Esophagus squamous epithelium (tissue), 5 donors: ENCODE data around the gene CHD2. TPM values are rescaled to one million over a fixed set of nuclear protein-coding genes. Genes with fewer than 3 reads are reported as not detected.
"Not testable (repeated sequence)": the region's sequence is repeated elsewhere in the genome, so short reads cannot be mapped to it uniquely, and the experiment has no call there.

Experiments
- DNase-seq: peaks from one replicate; lab custom pipeline; 2025; lab: John Stamatoyannopoulos, UW
- H3K27ac ChIP-seq, 4 donors: fragments of 200-600 bp; sonication (generic); one replicate each; pipeline ENCODE4 v1.5.1; 2016 to 2019; ENCODE audit warnings: mild to moderate bottlenecking in 1 of 4
- H3K27me3 ChIP-seq, 4 donors: fragments of 200-600 bp; sonication (generic); 1 replicate in 3 of 4; 2 replicates in 1 of 4; pipeline versions ENCODE4 v1.5.1 to v1.6.0; 2017 to 2021; ENCODE audit warnings: antibody characterized with exemption in 1 of 4
- H3K36me3 ChIP-seq, 3 donors: fragments of 200-600 bp; sonication (generic); one replicate each; pipeline ENCODE4 v1.5.1; 2016 to 2019
- H3K4me1 ChIP-seq, 3 donors: fragments of 200-600 bp; sonication (generic); one replicate each; pipeline ENCODE4 v1.5.1; 2017 to 2019
- H3K4me3 ChIP-seq, 4 donors: fragments of 200-600 bp; sonication (generic); 1 replicate in 3 of 4; 2 replicates in 1 of 4; pipeline ENCODE4 v1.5.1; 2016 to 2019; ENCODE audit warnings: mild to moderate bottlenecking in 2 of 4, moderate library complexity in 1 of 4
- H3K9me3 ChIP-seq, 3 donors: fragments of 200-600 bp; sonication (generic); one replicate each; pipeline ENCODE4 v1.5.1; 2016 to 2019
- POLR2A ChIP-seq, 4 donors: fragments of 450-650 bp; IDR thresholded peaks; one replicate each; pipeline ENCODE4 v1.6.1; 2017; ENCODE audit warnings: antibody characterized with exemption in 4 of 4, mild to moderate bottlenecking in 4 of 4, moderate library complexity in 3 of 4
- WGBS, 2 donors: methylation state at CpG; one replicate each; pipeline ENCODE4 v1.1.5; 2018; 5-methylcytosine and 5-hydroxymethylcytosine counted together
- intact Hi-C: fragments of 100-400 bp; cut with DNase I; formaldehyde crosslinking; loops from one replicate; pipeline ENCODE4 v1.15.0; 2022
- total RNA-seq, 4 donors: library from RNA; depleted of rRNA; stranded (reverse); fragments of >200 nt; gene quantifications; one replicate each; pipeline ENCODE4 v1.1.0, GENCODE V29; 2016
- TF ChIP-seq, protein P1 (sequence below), 6 experiments: fragments of 450-650 bp in 4 of 6; fragments of 200-600 bp in 2 of 6; sonication (generic) in 2 of 6; IDR thresholded peaks; one replicate each; pipeline ENCODE4 v1.5.1; 2016 to 2019; ENCODE audit warnings: antibody characterized with exemption in 6 of 6, mild to moderate bottlenecking in 4 of 6, moderate library complexity in 4 of 6
- donor health status: DM: yes; HTN: yes; CAD: no.

Gene CHD2
- total RNA-seq, 4 donors from 2014 or later, result 36.1 to 132 (median 74.8) TPM

DNA sequence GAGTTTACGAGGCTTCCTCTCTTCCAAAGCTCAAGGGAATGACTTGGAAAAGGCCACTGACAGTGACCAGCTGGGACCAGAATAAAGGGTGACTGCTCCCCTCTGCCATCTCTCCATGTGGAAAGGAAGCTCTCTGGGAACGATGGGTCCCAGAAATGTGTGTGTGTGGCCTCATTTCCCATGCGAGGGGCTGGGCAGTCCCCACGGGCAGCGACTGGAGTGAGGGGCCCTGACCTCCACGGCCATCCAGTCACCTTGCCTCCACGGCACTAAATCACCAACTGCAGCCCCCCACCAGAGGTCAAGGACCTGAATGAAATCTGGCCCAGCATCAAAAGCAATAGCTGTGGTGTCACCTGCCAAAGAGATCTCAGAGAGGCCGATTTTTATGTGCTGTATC is 159.3 kb downstream of the CHD2 start:
- Histone ChIP-seq H3K27me3 (no peaks in the 10 kb centered on the region), H3K27ac (peak overlapping the region in 2 of 4 donors; percentile 9 to 71), H3K9me3 (no peaks in the 10 kb centered on the region), H3K36me3 (peaks cover 0 to 66% (median 6%) of the 10 kb centered on the region in 3 donors), H3K4me3 (no peak overlapping the region), H3K4me1 (peaks cover 26 to 99% (median 28%) of the 10 kb centered on the region in 3 donors)
- no peak for TF ChIP-seq POLR2A (IDR thresholded peaks at IDR 0.05)
- TF ChIP-seq, protein P1, sequence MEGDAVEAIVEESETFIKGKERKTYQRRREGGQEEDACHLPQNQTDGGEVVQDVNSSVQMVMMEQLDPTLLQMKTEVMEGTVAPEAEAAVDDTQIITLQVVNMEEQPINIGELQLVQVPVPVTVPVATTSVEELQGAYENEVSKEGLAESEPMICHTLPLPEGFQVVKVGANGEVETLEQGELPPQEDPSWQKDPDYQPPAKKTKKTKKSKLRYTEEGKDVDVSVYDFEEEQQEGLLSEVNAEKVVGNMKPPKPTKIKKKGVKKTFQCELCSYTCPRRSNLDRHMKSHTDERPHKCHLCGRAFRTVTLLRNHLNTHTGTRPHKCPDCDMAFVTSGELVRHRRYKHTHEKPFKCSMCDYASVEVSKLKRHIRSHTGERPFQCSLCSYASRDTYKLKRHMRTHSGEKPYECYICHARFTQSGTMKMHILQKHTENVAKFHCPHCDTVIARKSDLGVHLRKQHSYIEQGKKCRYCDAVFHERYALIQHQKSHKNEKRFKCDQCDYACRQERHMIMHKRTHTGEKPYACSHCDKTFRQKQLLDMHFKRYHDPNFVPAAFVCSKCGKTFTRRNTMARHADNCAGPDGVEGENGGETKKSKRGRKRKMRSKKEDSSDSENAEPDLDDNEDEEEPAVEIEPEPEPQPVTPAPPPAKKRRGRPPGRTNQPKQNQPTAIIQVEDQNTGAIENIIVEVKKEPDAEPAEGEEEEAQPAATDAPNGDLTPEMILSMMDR (IDR thresholded peaks at IDR 0.05), result no peak
- DNase-seq, result no peak
- 64 to 70% methylated on average over 3 to 6 of the region's 8 CpGs for WGBS, 2 donors
- intact Hi-C loops, result no loop called here

DNA sequence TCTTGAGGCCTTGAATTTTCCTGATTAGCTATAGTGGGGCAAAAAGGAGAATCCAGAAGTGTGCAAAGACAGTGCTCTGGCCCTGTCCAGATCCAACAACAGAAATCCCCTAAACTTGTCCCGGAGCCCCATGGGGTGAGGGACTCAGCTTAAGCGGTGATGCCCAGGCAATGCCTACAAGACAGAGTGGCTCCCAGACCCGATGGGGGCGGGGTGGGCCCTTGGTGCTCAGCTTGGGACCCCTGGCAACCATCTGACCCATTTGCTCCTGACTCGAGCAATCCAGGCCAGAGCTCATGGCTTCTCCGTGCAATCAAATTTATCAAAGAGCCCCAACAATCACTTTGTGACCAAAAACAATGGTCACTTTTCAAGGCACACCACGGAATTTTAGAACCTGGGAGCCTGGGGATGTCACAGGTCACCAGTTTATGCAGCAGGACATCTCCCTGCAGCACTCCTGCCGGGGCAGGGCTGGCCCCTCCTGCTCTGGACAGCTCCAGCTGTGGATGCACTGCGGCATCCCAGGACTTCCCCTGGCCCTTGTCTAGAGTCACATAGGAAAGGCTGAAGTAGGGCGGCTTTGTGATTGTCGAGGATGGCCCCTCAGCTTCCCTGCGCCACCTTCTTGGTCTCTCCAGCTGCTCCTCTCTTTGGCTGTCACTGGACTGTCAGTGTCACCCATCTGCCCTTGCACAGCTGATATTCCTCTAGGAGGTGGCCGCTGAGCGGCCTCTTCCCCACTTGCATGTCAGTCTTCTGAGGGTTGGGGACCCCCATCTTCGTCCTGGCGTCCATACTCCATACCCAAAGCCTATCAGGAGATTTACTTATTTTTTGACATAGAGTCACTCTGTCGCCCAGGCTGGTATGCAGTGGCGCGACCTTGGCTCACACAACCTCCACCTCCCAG is 160.5 kb downstream of the CHD2 start:
- Histone ChIP-seq H3K27ac (peak overlapping the region; percentile 5 to 88 (median 68)), H3K27me3 (no peaks in the 10 kb centered on the region), H3K4me3 (no peak overlapping the region), H3K4me1 (peaks cover 30 to 99% (median 31%) of the 10 kb centered on the region in 3 donors), H3K9me3 (no peaks in the 10 kb centered on the region), H3K36me3 (peaks cover 2 to 66% (median 5%) of the 10 kb centered on the region in 3 donors)
- intact Hi-C loops, result no loop called here
- no peak for TF ChIP-seq POLR2A (IDR thresholded peaks at IDR 0.05)
- no peak for DNase-seq
- WGBS, 2 donors, result 75 to 78% methylated on average over 13 to 14 of the region's 19 CpGs

DNA sequence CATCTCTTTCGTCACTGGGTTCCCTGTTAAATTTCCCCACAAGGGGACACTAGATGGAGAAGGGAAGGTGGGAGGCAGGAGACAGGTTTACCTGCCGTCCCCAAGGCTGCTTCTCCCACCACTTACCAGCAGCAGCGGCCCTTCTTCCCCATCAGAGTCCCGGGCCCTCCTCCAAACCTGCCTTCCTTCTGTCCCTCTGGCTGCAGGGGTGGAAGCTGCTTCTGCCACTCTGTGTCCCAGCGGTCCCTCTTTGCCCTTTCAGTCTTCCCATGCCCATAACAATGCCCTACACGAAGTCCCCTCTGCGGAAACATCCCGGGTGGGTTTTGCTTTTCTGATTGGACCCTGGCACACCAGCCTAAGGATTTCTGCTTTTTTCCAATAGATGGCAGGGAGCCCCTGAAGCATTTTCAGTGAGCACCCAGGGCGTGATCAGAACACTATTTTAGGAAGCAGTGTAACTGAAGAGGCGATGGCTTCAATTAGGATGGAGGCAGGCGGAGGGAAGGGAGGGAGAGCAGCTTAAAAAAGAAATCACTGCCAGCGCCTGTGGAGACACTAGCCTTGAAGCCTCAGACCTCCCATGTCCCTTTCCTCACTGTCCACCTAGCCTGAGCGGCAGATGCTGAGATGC is 162.6 kb downstream of the CHD2 start:
- H3K27me3 ChIP-seq, DNase-seq, intact Hi-C loops, H3K9me3 ChIP-seq: not testable (repeated sequence)
- Histone ChIP-seq H3K36me3 (peaks cover 6 to 58% (median 10%) of the 10 kb centered on the region in 3 donors), H3K4me1 (peaks cover 38 to 99% (median 44%) of the 10 kb centered on the region in 3 donors), H3K27ac (peak overlapping the region; percentile 76 to 90 (median 82)), H3K4me3 (peak overlapping the region in 1 of 4 donors; percentile 18)
- WGBS, 2 donors, result 33 to 49% methylated on average over 8 to 10 of the region's 13 CpGs

DNA sequence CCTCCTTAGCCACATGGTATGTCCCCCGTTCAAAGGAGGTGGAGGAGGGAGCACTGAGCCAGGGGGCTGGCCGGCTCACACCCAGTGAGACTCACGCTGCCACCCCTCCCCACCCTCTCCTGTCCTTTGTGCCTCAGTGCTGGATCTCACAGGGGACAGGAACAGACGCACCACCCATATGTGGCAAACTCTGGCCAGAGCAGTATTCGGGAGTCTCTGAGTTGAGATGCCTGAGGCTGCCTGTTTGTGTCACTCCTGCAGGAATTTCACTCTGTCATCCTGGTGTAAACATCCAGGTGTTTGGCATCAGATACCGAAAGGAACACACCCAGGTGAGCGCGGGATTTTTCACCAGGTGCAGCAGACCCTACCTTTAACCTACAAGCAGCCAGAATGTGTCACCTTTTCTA is 163.1 kb downstream of the CHD2 start:
- Histone ChIP-seq H3K27me3 (no peaks in the 10 kb centered on the region), H3K4me1 (peaks cover 43 to 99% (median 49%) of the 10 kb centered on the region in 3 donors), H3K9me3 (no peaks in the 10 kb centered on the region), H3K36me3 (peaks cover 6 to 55% (median 10%) of the 10 kb centered on the region in 3 donors), H3K4me3 (no peak overlapping the region), H3K27ac (peak overlapping the region; percentile 76 to 90 (median 82))
- TF ChIP-seq POLR2A (IDR thresholded peaks at IDR 0.05), result no peak
- TF ChIP-seq, protein P1 (IDR thresholded peaks at IDR 0.05), result no peak
- no peak for DNase-seq
- intact Hi-C loops, result no loop called here
- 35 to 36% methylated on average over 4 to 6 of the region's 8 CpGs for WGBS, 2 donors

DNA sequence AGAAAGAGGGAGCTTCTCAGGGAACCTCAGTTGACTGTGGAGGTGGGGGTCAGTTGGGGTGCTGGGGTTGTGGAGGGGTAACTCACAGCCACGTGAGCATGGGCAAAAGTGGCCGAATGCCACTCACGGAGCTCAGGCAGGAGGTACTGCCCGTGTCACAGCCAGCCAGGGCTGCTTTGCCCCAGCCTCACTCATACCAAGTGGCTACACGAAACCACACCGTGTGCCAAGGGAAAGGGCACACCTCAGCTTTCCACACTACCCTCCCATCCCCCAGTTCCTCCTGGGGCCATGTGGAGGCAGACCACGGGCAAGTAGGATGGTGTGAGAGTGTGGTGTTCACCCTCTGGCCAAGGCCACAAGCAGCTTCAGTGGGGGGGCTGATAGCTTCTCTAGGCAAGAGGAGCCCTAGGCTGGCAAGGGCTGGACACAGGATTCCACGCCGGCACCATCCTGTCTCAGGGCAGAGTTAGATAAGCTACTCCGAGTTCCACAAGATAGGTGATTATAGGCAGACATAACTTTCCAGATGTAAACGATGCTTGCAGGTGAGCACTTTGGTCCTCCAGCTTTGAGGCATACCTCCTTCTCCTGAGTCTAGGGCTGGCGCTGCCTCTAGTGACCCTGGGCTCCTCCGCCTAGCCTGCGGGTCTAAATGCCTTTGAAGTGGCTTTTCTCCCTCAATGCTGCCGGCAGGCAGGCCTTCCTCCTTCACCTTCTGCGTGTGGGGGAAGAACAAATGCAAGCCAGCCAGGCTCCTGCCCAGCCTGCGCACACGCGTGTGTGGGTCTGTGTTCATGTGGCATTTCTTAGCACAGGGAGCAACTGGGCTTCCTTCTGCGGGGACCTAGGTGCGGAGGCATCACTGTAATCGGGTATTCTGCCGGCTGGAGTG is 163.9 kb downstream of the CHD2 start:
- H3K4me1 ChIP-seq, result peaks cover 50 to 99% (median 54%) of the 10 kb centered on the region in 3 donors
- WGBS, 2 donors, result 28 to 34% methylated on average over 4 to 10 of the region's 23 CpGs
- H3K4me3 ChIP-seq, result no peak overlapping the region
- peak overlapping the region; percentile 76 to 90 (median 82) for H3K27ac ChIP-seq
- no peak for DNase-seq
- intact Hi-C loops, result no loop called here
- peaks cover 6 to 54% (median 10%) of the 10 kb centered on the region in 3 donors for H3K36me3 ChIP-seq
- H3K9me3 ChIP-seq, result no peaks in the 10 kb centered on the region
- TF ChIP-seq, protein P1 (IDR thresholded peaks at IDR 0.05), result no peak
- no peak for TF ChIP-seq POLR2A (IDR thresholded peaks at IDR 0.05)
- no peaks in the 10 kb centered on the region for H3K27me3 ChIP-seq
